CD4-positive, CD25-positive, alpha-beta regulatory T cell (primary cell): ENCODE data around the gene UPK3A. TPM values are rescaled to one million over a fixed set of nuclear protein-coding genes. Genes with fewer than 3 reads are reported as not detected.
A peak's percentile ranks its signal among the peaks of the same experiment; 100 is the strongest.

ENCODE experiments used
- ATAC-seq, 2 donors: fragments of 150-1000 bp; cut with Tn5 transposase; one replicate each; pipeline ENCODE4 v1.10.0; 2021; ENCODE audit warnings: low read depth in 2 of 2, moderate number of reproducible peaks in 2 of 2, moderate library complexity in 1 of 2
- DNase-seq, 3 donors: peaks; one replicate each; pipeline versions ENCODE4 v3.0.0 to v3.0.0-alpha.2; 2012 to 2022; ENCODE audit warnings: mixed read lengths in 1 of 3
- H3K27ac ChIP-seq: one replicate; pipeline ENCODE4 v1.7.0; 2013; ENCODE audit warnings: mild to moderate bottlenecking, low read length; ENCODE audit not compliant: insufficient read depth, poor library complexity, severe bottlenecking
- H3K27me3 ChIP-seq: one replicate; pipeline ENCODE4 v1.7.0; 2013; ENCODE audit warnings: low read length; ENCODE audit not compliant: control insufficient read depth, insufficient read depth
- H3K36me3 ChIP-seq: one replicate; pipeline ENCODE4 v1.7.0; 2013; ENCODE audit warnings: mild to moderate bottlenecking, low read length, moderate library complexity; ENCODE audit not compliant: control insufficient read depth, insufficient read depth
- H3K4me1 ChIP-seq: 2 replicates; pipeline ENCODE4 v1.7.0; 2013; ENCODE audit warnings: mild to moderate bottlenecking, low read length; ENCODE audit not compliant: insufficient read depth, control insufficient read depth, poor library complexity, severe bottlenecking
- H3K4me3 ChIP-seq: one replicate; pipeline ENCODE4 v1.7.0; 2013; ENCODE audit warnings: low read depth, mild to moderate bottlenecking, low read length, moderate library complexity
- H3K9me3 ChIP-seq, 2 experiments: 1 replicate in 1 of 2; 2 replicates in 1 of 2; pipeline ENCODE4 v1.7.0; 2013; ENCODE audit warnings: low read length in 2 of 2, mild to moderate bottlenecking in 1 of 2, moderate library complexity in 1 of 2; ENCODE audit not compliant: control insufficient read depth in 2 of 2
- H3K27ac Mint-ChIP-seq, 3 donors: one replicate each; pipeline ENCODE4 v1.8.0; 2020 to 2022; ENCODE audit warnings: mild to moderate bottlenecking in 3 of 3, mixed read lengths in 3 of 3, moderate library complexity in 2 of 3
- H3K27me3 Mint-ChIP-seq: one replicate; pipeline ENCODE4 v1.8.0; 2022; ENCODE audit warnings: mild to moderate bottlenecking, mixed read lengths
- H3K36me3 Mint-ChIP-seq: one replicate; pipeline ENCODE4 v1.8.0; 2020; ENCODE audit warnings: mixed read lengths
- H3K4me1 Mint-ChIP-seq, 4 donors: one replicate each; pipeline ENCODE4 v1.8.0; 2020 to 2022; ENCODE audit warnings: mixed read lengths in 4 of 4, mild to moderate bottlenecking in 1 of 4
- H3K4me3 Mint-ChIP-seq, 4 donors: one replicate each; pipeline ENCODE4 v1.8.0; 2020 to 2022; ENCODE audit warnings: mild to moderate bottlenecking in 4 of 4, mixed read lengths in 4 of 4, moderate library complexity in 3 of 4
- H3K9me3 Mint-ChIP-seq, 7 donors: one replicate each; pipeline ENCODE4 v1.8.0; 2020 to 2022; ENCODE audit warnings: mixed read lengths in 7 of 7, mild to moderate bottlenecking in 3 of 7, moderate library complexity in 2 of 7
- polyA plus RNA-seq, 4 donors: library from polyadenylated mRNA; unstranded; fragments of 300-500 nt; fragmentation: Illumina TruSeq; gene quantifications; one replicate each; pipeline ENCODE4 v1.2.3, GENCODE V29; 2021
- total RNA-seq: library from RNA; stranded (reverse); gene quantifications from one replicate; pipeline ENCODE4 v1.2.3, GENCODE V29; 2022

The UPK3A gene
- not detected for total RNA-seq
- polyA plus RNA-seq, result not detected

DNA sequence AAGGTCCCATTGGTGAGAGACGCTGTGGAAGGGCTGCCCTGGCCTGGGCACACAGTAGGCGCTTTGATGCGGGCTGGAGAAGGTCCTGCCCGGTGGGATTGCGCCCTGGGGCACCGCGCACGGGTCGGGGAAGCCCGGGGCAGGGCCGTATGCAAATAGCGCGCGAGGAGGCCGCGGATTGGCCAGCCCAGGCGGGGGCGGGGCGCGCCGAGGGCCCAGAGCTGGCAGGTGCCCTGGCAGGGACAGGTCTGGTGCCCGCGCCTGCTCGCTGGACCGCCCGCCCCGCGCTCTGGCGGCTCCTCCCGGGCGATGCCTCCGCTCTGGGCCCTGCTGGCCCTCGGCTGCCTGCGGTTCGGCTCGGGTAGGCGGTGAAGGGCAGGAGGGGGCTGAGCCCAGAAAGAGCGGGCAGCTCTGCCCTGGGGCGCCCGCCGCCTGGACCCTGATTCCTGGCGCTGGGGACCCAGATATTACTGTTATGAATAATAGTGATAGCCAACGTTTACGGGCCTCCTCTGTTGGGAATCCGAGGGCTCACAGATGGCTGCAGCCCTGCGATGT lies at the start of gene UPK3A:
Gene UPK3A (plus strand): TSS at position 245 of the 558 bp plus-strand sequence. CDS start 65 bp downstream, at position 310.
- Mint-ChIP-seq H3K27me3 (peaks cover 50% of the 10 kb centered on the region), H3K36me3 (no peaks in the 10 kb centered on the region), H3K27ac (no peak within 1 kb of the TSS), H3K9me3 (no peaks in the 10 kb centered on the region), H3K4me3 (peak within 1 kb of the TSS in 2 of 4 donors; percentile 22 to 56), H3K4me1 (peaks cover 0 to 22% (median 2%) of the 10 kb centered on the region in 4 donors)
- H3K4me1 ChIP-seq, result peaks cover 9% of the 10 kb centered on the region
- H3K4me3 ChIP-seq, result no peak within 1 kb of the TSS
- peaks cover 3% of the 10 kb centered on the region for H3K27me3 ChIP-seq
- peak; percentile 50 to 63 (median 56) for DNase-seq
- H3K27ac ChIP-seq, result no peak within 1 kb of the TSS
- peak; percentile 91 to 92 for ATAC-seq
- H3K9me3 ChIP-seq, result no peaks in the 10 kb centered on the region
- H3K36me3 ChIP-seq, result no peaks in the 10 kb centered on the region

DNA sequence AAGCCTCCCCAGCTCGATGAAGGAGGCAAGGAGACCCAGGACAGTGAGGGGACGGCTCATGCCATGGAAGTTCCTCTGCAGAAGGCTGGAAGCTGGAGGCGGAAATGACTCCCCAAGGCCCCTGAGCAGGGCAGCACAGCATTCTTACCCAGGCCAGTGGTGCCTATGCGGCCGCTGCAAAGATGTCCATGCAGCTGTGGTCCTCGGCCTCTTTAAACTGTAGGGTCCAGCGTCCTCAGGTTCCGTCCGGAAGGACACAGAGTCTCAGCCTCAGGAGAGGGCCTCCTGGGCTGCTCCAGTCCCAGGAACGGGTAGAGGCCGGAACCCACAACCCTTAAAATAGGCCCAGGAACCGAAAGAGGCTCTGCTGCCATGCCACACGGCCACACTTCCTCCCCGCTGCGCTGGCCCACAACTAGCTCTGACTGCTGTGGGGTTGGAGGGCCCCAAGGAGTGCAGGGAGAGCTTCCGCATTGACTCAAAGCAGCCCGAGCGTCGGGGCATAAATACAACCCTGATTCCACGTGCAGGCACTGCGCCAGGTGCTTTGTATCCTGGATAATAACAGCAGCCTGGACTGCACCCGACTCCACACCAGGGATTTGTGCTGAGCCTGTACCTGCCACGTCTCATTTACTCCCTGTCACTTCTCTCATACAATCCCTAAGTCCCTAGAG lies 49.5 kb upstream of the UPK3A start:
- H3K9me3 Mint-ChIP-seq, result no peaks in the 10 kb centered on the region
- no peaks in the 10 kb centered on the region for H3K9me3 ChIP-seq
- peaks cover 0 to 39% (median 20%) of the 10 kb centered on the region in 4 donors for H3K4me1 Mint-ChIP-seq
- H3K36me3 Mint-ChIP-seq, result peaks cover 4% of the 10 kb centered on the region
- H3K27me3 Mint-ChIP-seq, result peaks cover 4% of the 10 kb centered on the region
- no peak overlapping the region for H3K27ac ChIP-seq
- H3K4me3 Mint-ChIP-seq, result peak overlapping the region in 2 of 4 donors; percentile 35 to 50
- H3K4me3 ChIP-seq, result no peak overlapping the region
- H3K4me1 ChIP-seq, result peaks cover 9% of the 10 kb centered on the region
- peak overlapping the region in 2 of 3 donors; percentile 17 to 79 for H3K27ac Mint-ChIP-seq
- DNase-seq, result peak in 1 of 3 donors; percentile 49
- H3K36me3 ChIP-seq, result no peaks in the 10 kb centered on the region
- peak; percentile 59 to 60 for ATAC-seq
- no peaks in the 10 kb centered on the region for H3K27me3 ChIP-seq

DNA sequence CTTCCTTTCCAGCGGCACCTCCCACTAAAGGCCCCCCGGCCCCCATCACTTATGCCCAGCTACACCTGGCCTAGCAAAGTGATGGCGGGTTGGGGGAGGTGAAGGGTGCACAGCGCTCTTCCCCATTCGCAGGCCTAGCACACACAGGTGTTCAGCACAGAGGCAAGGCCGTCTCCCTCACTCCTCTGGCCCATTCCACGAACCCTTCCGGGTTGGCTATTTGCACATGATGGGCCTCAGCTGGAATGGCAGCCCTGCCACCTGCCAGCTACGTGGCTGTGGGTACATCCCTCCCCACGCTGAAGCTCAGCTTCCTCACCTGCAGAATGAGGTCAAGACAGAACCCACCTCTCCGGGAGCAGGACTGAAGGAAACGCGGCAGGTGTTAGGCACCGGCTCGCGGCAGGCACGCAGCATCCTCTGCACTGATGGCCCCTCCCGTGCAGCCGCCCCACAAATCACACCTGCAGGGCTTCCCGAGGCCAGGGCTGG lies 48.9 kb upstream of the UPK3A start:
- Mint-ChIP-seq H3K27ac (peak overlapping the region in 2 of 3 donors; percentile 17 to 79), H3K4me3 (peak overlapping the region in 2 of 4 donors; percentile 38 to 50), H3K4me1 (peaks cover 0 to 40% (median 20%) of the 10 kb centered on the region in 4 donors), H3K27me3 (peaks cover 4% of the 10 kb centered on the region), H3K9me3 (no peaks in the 10 kb centered on the region), H3K36me3 (peaks cover 4% of the 10 kb centered on the region)
- H3K9me3 ChIP-seq, result no peaks in the 10 kb centered on the region
- no peak overlapping the region for H3K4me3 ChIP-seq
- ATAC-seq (no peak), DNase-seq (no peak)
- peaks cover 9% of the 10 kb centered on the region for H3K4me1 ChIP-seq
- H3K27me3 ChIP-seq, result no peaks in the 10 kb centered on the region
- H3K36me3 ChIP-seq, result no peaks in the 10 kb centered on the region
- H3K27ac ChIP-seq, result no peak overlapping the region

DNA sequence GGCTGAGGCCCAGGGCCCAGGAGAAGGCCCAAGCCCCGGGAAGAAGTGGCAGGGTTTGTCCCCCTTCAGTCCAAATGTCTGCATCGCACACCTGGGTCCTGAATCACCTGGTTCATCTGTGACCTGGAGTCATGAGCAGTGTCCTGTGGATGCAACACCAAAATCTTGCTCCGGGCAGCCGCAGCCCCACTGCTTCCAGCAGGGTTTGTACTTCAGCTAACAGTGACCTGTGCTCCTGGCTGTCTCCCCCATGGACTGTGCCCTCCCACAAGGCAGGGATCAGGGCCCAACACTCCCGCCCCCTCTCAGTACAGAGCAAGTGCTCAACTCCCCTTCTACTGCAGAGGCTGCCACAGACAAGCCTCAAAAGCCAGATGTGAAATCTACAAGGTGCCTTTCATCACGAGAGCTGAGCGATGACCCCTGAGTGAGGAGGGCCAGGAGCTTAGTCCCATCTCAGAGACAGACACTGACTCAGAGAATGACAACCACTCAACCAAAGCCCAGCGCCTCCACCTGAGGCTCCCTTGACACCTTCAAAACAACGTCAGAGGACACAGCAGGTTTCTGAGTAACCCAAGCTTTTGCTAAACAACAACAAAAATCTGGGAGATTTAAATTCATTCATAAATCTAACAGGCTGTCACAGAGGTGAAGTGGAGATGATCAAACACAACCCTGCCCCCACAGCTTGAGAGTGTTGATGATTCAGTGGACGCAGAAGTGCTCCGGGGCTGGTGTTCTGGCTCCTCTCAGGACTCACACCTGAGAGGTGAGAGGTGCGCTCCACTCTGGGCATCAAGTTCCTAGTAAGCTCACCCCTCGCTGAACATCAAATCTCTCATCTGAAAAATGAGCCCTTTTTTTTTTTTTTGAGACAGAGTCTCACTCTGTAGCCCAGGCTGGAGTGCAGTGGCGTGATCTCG lies 47.4 kb upstream of the UPK3A start:
- H3K36me3 Mint-ChIP-seq, result peaks cover 4% of the 10 kb centered on the region
- peaks cover 0 to 51% (median 21%) of the 10 kb centered on the region in 4 donors for H3K4me1 Mint-ChIP-seq
- peaks cover 4% of the 10 kb centered on the region for H3K27me3 Mint-ChIP-seq
- H3K27ac Mint-ChIP-seq, result peak overlapping the region in 1 of 3 donors; percentile 80
- H3K4me3 Mint-ChIP-seq, result peak overlapping the region in 1 of 4 donors; percentile 46
- no peak overlapping the region for H3K27ac ChIP-seq
- ATAC-seq (no peak), DNase-seq (no peak)
- H3K9me3 Mint-ChIP-seq, result no peaks in the 10 kb centered on the region
- H3K36me3 ChIP-seq, result no peaks in the 10 kb centered on the region
- H3K27me3 ChIP-seq, result no peaks in the 10 kb centered on the region
- H3K4me1 ChIP-seq, result peaks cover 17% of the 10 kb centered on the region
- no peaks in the 10 kb centered on the region for H3K9me3 ChIP-seq
- H3K4me3 ChIP-seq, result no peak overlapping the region

DNA sequence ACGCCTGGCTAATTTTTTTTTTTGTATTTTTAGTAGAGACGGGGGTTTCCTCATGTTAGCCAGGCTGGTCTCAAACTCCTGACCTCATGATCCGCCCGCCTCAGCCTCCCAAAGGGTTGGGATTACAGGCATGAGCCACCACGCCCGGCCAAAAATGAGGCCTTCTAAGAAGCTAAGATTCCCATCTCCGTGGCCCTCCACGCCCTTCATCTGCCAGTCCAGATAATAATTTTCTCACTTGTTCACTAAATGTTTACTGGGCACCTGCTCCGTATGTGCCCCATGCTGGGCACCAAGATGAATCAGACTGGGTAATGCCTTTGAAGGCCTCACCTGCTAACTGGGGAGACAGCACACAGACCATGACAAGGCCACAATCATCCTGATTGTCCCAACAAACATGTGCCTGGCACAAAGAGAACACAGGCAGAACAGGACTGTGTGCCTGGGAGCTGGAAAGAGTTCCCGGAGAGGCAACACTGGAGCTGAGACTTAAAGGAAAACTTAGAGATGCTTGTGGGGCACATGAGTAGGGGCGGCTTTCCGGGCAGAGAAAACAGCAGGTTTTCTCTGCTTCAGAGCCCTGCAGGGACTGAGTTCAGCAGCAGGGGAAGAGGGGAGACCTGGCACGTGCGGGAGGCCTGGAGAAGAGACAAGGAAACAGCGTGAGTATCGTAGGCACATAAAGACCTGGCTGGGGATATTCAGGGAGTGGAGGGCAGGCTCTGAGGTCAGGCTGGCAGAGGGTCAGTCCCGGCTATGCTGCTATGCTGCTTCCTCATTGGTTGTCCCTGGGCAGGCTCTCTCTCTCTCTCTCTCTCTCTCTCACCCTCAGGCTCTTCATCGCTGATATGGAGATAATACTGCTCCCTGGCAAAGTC lies 46.4 kb upstream of the UPK3A start:
- Mint-ChIP-seq H3K36me3 (peaks cover 4% of the 10 kb centered on the region), H3K27ac (peak overlapping the region in 1 of 3 donors; percentile 56), H3K4me3 (peak overlapping the region in 3 of 4 donors; percentile 57 to 94 (median 63))

DNA sequence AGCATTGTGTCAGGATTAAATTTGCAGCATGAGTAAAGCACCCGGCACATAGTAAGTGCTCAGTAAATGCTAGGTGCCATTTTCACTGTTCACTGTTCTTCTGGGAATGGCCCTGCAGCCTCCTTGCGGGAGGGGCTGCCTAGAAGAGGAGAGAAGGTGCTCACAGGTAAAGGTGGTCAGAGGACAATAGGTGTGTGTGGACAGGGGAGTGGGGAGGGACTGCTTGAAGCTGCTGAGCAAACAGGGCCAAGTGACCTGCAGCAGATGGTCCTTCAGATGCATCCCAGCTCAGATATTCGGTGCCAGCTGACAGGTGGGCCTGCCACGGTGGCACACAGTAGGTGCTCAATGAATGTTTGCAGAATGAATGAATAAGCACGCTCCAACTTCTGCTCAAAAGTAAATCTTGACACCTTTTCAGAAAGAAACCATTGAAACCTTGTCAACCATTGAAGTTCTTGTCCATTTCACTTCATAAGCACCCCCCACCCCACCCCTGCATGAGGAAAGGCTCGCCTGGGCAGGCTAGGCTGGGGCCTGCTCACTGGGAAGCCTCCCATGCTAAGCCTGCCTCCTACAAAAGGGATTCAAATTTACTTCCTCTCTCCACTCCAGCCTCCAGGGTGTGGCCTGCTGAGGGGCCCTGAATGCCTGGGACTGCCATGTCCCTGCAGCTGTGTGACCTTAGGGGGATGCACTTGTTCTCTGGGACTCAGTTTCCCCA lies 45.6 kb upstream of the UPK3A start:
- Histone ChIP-seq H3K4me3 (no peak overlapping the region), H3K4me1 (peaks cover 17% of the 10 kb centered on the region), H3K27ac (no peak overlapping the region), H3K27me3 (no peaks in the 10 kb centered on the region), H3K9me3 (no peaks in the 10 kb centered on the region), H3K36me3 (no peaks in the 10 kb centered on the region)
- ATAC-seq, result no peak
- Mint-ChIP-seq H3K9me3 (no peaks in the 10 kb centered on the region), H3K27ac (peak overlapping the region in 2 of 3 donors; percentile 43 to 56), H3K4me3 (peak overlapping the region; percentile 88 to 97 (median 94)), H3K36me3 (peaks cover 4% of the 10 kb centered on the region), H3K27me3 (peaks cover 4% of the 10 kb centered on the region), H3K4me1 (peaks cover 0 to 47% (median 21%) of the 10 kb centered on the region in 4 donors)
- DNase-seq, result no peak

More for the DNA sequence above, 46.4 kb upstream of the UPK3A start:
- Histone ChIP-seq H3K36me3 (no peaks in the 10 kb centered on the region), H3K4me3 (no peak overlapping the region), H3K4me1 (peaks cover 17% of the 10 kb centered on the region), H3K27me3 (no peaks in the 10 kb centered on the region), H3K27ac (no peak overlapping the region), H3K9me3 (no peaks in the 10 kb centered on the region)
- H3K4me1 Mint-ChIP-seq, result peaks cover 0 to 51% (median 21%) of the 10 kb centered on the region in 4 donors
- no peak for DNase-seq
- H3K9me3 Mint-ChIP-seq, result no peaks in the 10 kb centered on the region
- peaks cover 4% of the 10 kb centered on the region for H3K27me3 Mint-ChIP-seq
- no peak for ATAC-seq
